Measurements from ENCODE around the gene MIPEP.

MIPEP gene

GRCh38 chr13:23820530-23820929 lies 68.7 kb downstream of the MIPEP start:
- H3K4me2 ChIP-seq (ENCODE audit: low read length) = no peak overlapping the region
- 0 out of 2 replicates have a peak, but pooled peaks cover 5% of the 10 kb centered on the region for H4K20me1 ChIP-seq (ENCODE audit: control insufficient read depth, insufficient read depth, low read depth, low read length)
- no peaks in the 10 kb centered on the region for H3K9me3 ChIP-seq (ENCODE audit: control insufficient read depth, insufficient read depth, low read length)
- H3K4me1 ChIP-seq (ENCODE audit: control insufficient read depth, low read length) = no peaks in the 10 kb centered on the region
- no peak overlapping the region for H3K27ac ChIP-seq (ENCODE audit: low read depth, low read length)
- no peaks in the 10 kb centered on the region for H3K36me3 ChIP-seq (ENCODE audit: control insufficient read depth, low read length)
- H3K9me2 ChIP-seq (replicated peaks; ENCODE audit: control insufficient read depth, low read length) = no peaks in the 10 kb centered on the region
- no peak overlapping the region for H3K4me3 ChIP-seq (ENCODE audit: low read length)
- TF ChIP-seq EZH2phosphoT487 (IDR thresholded peaks at IDR 0.05; ENCODE audit: borderline replicate concordance, low read length) (no peak), CTCF (IDR thresholded peaks at IDR 0.05; ENCODE audit: low read depth, low read length, poor library complexity, severe bottlenecking) (no peak)
- H3F3A ChIP-seq (ENCODE audit: control insufficient read depth, insufficient read depth) = no peaks in the 10 kb centered on the region
- no peaks in the 10 kb centered on the region for H3K79me2 ChIP-seq (ENCODE audit: control insufficient read depth, low read length)
- H3K27me3 ChIP-seq (ENCODE audit: control insufficient read depth, low read length) = no peaks in the 10 kb centered on the region

- Histone ChIP-seq H4K20me1 (ENCODE audit: control insufficient read depth, insufficient read depth, low read depth, low read length) (0 out of 2 replicates have a peak, but pooled peaks cover 5% of the 10 kb centered on the region), H3F3A (ENCODE audit: control insufficient read depth, insufficient read depth) (no peaks in the 10 kb centered on the region), H3K4me3 (ENCODE audit: low read length) (no peak overlapping the region), H3K9me3 (ENCODE audit: control insufficient read depth, insufficient read depth, low read length) (no peaks in the 10 kb centered on the region), H3K36me3 (ENCODE audit: control insufficient read depth, low read length) (no peaks in the 10 kb centered on the region), H3K4me1 (ENCODE audit: control insufficient read depth, low read length) (no peaks in the 10 kb centered on the region), H3K79me2 (ENCODE audit: control insufficient read depth, low read length) (no peaks in the 10 kb centered on the region), H3K9me2 (replicated peaks; ENCODE audit: control insufficient read depth, low read length) (no peaks in the 10 kb centered on the region), H3K27me3 (ENCODE audit: control insufficient read depth, low read length) (peaks cover 3% of the 10 kb centered on the region; the same call in 1 of the 2 replicates), H3K4me2 (ENCODE audit: low read length) (no peak overlapping the region), H3K27ac (ENCODE audit: low read depth, low read length) (no peak overlapping the region)
- TF ChIP-seq EZH2phosphoT487 (IDR thresholded peaks at IDR 0.05; ENCODE audit: borderline replicate concordance, low read length) (no peak), CTCF (IDR thresholded peaks at IDR 0.05; ENCODE audit: low read depth, low read length, poor library complexity, severe bottlenecking) (no peak)
Observed at GRCh38 chr13:23817830-23818229, 71.4 kb downstream of the MIPEP start.

- Histone ChIP-seq H3K27me3 (ENCODE audit: control insufficient read depth, low read length) (peaks cover 3% of the 10 kb centered on the region; the same call in 1 of the 2 replicates), H3K36me3 (ENCODE audit: control insufficient read depth, low read length) (no peaks in the 10 kb centered on the region), H3K9me3 (ENCODE audit: control insufficient read depth, insufficient read depth, low read length) (no peaks in the 10 kb centered on the region), H3F3A (ENCODE audit: control insufficient read depth, insufficient read depth) (no peaks in the 10 kb centered on the region), H3K9me2 (replicated peaks; ENCODE audit: control insufficient read depth, low read length) (no peaks in the 10 kb centered on the region), H4K20me1 (ENCODE audit: control insufficient read depth, insufficient read depth, low read depth, low read length) (0 out of 2 replicates have a peak, but pooled peaks cover 5% of the 10 kb centered on the region), H3K4me3 (ENCODE audit: low read length) (no peak overlapping the region), H3K79me2 (ENCODE audit: control insufficient read depth, low read length) (no peaks in the 10 kb centered on the region), H3K4me2 (ENCODE audit: low read length) (no peak overlapping the region), H3K4me1 (ENCODE audit: control insufficient read depth, low read length) (no peaks in the 10 kb centered on the region), H3K27ac (ENCODE audit: low read depth, low read length) (no peak overlapping the region)
- TF ChIP-seq EZH2phosphoT487 (IDR thresholded peaks at IDR 0.05; ENCODE audit: borderline replicate concordance, low read length) (no peak), CTCF (IDR thresholded peaks at IDR 0.05; ENCODE audit: low read depth, low read length, poor library complexity, severe bottlenecking) (no peak)
Observed at GRCh38 chr13:23817136-23817535, 72.1 kb downstream of the MIPEP start.
